ENCODE data around the gene PHF21B.
"Not testable (repeated sequence)": the region's sequence is repeated elsewhere in the genome, so short reads cannot be mapped to it uniquely, and the experiment has no call there.

PHF21B gene

GRCh38 chr22:45009606-45010531 is at the start of gene PHF21B:
Gene PHF21B, minus strand, starts transcription at chr22:45010005. Its CDS starts 456 bp downstream, at chr22:45009549.
- DNase-seq, result no peak

DNA sequence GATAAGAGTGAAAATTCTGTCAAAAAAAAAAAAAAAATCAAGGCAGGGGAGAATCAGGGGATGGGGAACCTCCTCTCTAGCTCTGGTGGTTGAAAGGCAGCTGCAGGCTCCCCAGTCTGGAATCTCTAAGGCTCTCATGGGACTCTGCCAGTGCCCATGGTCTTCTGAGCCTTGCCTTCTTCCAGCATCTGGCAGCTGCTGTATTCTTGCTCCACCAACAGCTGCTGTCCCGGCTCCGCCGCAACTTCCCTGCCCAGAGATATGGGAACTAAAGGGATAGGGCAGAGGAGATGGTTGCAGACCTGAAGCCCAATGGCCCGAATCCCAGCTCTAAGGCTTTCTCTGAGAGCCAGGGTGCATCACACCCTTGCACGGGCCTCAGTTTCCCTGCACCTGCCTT is 49.5 kb upstream of the PHF21B start:
- DNase-seq, result no peak

DNA sequence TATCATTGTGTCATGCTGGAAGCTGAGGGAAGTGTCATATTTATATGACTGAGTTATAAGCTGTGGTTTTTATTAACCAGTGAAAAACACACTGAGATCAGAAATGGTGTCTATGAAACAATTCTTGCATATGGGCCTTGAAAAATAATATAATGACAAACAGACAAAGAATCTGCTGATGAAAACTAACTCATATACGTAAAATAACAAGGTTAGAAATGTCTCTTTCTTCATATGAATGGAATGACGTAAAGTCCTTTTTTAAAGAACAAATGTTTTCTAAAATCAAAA is 48.8 kb upstream of the PHF21B start:
- DNase-seq, result no peak

GRCh38 chr22:45055936-45056335 is 46.1 kb upstream of the PHF21B start:
- no peak for DNase-seq

- no peak for DNase-seq
Measured at GRCh38 chr22:45053571-45053970, 43.8 kb upstream of the PHF21B start.

- no peak for DNase-seq
Measured at GRCh38 chr22:45053094-45053493, 43.3 kb upstream of the PHF21B start.

DNA sequence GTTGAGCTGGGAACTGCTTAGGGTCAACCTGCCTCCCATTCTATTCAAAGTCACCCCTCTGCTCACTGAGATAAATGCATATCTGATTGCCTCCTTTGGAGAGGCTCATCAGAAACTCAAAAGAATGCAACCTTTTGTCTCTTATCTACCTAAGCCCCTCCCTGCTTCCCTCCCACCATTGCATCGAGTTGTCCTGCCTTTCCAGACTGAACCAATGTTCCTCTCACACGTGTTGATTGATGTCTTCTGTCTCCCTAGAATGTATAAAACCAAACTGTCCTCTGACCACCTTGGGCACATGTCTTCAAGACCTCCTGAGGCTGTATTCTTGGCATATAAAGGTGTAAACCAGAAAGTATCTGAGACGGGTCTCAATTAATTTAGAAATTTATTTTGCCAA is 42.9 kb upstream of the PHF21B start:
- not testable (repeated sequence) for DNase-seq

GRCh38 chr22:45051946-45052345 is 42.1 kb upstream of the PHF21B start:
- DNase-seq, result no peak

DNA sequence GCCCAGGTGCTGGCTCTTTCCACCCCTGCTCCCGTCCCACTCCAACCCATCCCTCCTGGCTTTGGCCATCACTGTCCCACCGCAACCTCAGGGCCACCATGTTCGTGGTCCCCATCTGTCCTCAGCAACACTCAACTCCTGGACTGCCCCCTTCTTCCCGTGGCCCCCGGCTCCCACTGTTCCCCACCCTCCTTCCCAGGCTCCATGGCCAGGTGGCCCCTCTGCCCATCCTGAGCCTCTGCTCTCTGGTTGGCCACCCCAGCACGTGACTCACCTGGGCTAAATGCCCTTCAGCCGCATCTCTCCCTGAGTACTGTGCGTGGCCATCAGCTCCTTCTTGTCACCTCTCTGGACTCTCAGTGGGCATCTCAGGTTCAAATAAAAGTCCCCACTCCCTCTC is 41.6 kb upstream of the PHF21B start:
- no peak for DNase-seq

DNA sequence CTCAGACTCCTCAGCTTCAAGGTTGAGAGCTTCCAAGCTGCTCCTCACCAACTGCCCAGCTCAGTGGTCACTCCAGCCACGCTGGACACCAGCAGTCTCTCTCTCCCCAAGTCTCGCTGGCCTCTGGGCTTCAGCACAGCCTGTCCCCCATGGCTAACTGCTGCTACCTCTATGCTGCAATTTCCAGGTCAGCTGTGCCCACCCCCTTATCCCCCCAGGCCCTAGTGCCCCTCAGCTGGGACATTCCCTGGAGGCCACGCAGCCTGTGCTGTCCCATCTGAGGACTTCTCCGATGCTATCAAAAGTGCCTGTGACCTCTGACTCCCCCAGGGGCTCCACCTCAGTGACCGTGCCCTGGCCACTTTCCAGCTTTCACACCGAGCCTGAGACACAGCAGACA is 37.5 kb upstream of the PHF21B start:
- no peak for DNase-seq

DNA sequence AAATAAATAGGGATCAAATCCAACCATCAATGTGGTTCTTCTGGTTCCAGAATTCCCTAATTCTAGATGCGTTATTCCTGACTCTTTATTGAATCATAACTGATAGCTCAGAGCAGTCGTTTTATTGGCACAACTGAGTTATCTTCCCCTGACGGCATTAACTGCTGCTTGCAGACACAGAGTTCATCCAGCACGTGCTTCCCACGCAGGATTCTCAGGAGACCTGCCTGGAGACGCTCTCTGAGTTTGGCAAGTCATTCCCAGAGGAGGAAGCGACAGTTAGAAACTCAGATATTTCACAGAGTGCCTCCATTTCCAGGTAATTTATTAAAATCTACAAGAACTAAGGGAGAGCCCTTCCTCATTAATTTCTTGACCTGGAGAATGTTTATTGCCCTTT is 35.4 kb upstream of the PHF21B start:
- no peak for DNase-seq

- no peak for DNase-seq
Measured at GRCh38 chr22:45042263-45042662, 32.5 kb upstream of the PHF21B start.

DNA sequence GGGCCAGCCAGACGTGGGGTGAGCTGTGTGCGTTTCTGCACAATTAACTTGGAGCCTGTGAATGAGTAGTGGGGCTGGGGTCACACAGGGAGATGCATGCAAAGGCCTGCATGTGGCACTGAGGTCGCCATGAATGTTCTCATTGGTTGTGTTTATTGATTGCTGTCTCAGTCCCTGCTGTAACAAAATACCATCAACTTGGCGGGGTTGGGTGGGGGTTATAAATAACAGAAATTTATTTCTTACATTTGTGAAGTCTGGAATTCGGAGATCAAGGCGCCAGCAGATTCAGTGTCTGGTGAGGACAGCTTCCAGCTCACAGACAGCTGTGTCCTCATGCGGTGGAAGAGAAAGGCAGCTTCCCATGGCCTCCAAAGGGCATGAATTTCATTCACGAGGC is 29.3 kb upstream of the PHF21B start:
- DNase-seq, result no peak

DNA sequence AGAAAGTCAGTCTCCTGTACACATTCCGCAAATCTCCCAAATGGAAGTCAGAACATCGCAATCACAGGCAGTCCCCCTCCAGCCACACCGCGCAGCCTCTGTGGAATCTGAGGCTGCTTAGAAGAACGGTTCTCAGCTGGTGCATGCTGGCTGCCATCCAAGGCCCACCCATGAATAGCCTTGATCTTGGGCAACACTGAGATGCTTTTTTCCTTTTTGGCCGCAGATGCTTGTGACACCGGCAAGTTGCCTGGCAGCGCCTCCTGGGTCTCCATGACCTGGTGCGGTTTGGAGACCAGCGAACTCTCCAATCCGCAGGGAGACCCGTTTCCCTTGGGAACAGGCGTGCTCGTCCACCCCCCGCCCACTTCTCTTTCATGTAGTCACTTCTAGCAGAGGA is 26.3 kb upstream of the PHF21B start:
- DNase-seq, result no peak

DNA sequence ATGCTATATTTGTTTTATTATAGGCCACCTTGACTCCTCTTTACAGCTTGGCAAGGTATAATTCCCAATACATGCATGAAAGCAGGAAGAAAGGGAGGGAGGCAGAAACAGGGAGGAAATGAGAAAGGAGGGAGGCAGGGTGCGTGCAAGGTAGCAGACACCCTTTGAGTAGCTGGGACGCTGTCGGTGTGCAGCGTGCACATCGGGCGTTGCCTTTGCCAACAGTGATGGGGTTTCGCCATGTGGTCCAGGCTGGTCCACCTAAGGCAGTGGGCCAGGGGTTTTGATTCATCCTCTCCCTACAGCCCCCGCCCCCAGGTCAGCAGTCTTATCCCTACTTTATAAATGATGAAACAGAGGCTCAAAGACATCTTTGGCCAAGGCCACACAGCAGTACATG is 25.0 kb upstream of the PHF21B start:
- DNase-seq, result no peak

DNA sequence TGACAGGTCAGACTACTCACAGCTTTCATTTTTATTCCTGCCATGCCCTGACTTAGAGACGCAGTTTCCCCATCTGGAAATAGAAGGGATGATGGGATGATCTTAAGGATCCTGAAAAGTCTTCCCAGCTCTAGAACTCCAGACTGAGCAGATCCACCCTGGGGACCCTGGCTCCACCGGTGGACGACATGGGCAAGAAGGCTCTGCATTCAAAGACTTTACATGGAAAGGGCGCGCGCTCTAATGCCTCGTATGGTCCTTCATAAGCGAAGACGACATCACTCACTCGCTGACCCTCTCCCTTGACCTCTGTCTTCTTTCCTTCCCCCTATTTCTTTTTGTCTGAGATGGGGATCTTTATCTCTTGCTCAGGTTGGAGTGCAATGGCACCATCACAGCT is 24.4 kb upstream of the PHF21B start:
- no peak for DNase-seq

GRCh38 chr22:45033136-45033535 is 23.3 kb upstream of the PHF21B start:
- DNase-seq, result no peak

DNA sequence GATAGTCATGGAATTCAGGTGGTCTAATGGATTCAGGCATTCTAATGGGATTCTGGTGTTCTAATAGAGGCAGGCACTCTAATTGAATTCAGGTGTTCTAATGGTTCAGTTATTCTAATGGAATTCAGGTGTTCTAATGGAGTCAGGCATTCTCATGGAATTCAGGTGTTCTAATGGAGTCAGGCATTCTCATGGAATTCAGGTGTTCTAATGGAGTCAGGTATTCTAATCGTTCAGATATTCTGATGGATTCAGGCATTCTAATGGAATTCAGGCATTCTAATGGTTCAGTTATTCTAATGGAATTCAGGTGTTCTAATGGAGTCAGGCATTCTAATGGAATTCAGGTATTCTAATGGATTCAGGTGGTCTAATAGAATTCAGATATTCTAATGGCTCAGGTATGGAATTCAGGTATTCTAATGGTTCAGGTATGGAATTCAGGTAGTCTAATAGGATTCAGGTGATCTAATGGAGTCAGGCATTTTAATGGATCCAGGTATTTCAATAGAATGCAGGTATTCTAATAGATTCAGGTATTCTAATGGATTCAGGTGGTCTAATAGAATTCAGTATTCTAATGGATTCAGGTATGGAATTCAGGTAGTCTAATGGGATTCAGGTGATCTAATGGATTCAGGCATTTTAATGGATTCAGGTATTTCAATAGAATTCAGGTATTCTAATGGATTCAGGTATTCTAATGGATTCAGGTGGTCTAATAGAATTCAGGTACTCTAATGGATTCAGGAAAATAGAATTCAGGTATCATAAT is 22.0 kb upstream of the PHF21B start:
- no peak for DNase-seq

DNA sequence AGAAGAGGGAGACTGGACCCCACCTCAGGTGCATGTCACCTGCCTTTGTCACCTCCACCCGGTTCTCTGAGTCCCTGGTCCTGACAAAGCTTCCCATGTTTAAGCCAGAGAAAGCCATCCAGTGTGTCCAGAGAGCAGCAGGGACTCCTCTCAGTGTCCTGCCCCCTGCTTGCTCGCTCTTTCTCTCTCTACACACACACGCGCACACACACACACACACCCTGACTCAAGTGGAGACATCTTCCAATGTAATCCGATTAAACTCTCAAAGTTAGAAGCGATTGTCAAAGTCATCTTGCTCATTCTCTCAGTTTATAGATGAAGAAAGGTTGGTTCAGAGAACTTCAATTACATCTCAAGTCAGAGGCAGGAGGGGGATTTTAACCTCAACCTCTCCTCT is 19.7 kb upstream of the PHF21B start:
- no peak for DNase-seq

DNA sequence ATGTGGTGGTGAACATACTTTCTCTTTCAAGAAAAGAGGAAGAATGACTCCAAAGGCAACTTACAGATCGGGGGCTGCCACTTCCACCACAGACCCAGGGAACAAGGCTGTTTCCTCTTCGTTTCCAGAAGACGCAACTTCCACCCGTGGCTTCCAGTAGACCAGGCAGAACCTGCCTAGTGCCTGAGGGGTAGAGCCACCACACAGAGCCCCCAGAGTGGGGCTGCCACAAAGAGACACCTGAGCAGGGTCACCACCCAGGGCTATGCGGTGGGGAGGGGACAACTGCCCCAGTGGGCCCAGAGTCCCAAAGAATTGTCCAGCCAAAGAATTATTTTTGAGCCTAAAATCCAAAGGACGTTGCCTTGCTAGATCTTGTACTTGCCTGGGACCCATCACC is 16.7 kb upstream of the PHF21B start:
- no peak for DNase-seq

GRCh38 chr22:45023431-45023830 is 13.6 kb upstream of the PHF21B start:
- no peak for DNase-seq

- DNase-seq, result no peak
Measured at GRCh38 chr22:45019861-45020655, 10.3 kb upstream of the PHF21B start.

- no peak for DNase-seq
Measured at GRCh38 chr22:45014654-45015053, 4.8 kb upstream of the PHF21B start.

- DNase-seq, result no peak
Measured at GRCh38 chr22:45013138-45013537, 3.3 kb upstream of the PHF21B start.
